GM10266 (cell line): ENCODE data around the gene ATP8A2.
"Not testable (repeated sequence)": the region's sequence is repeated elsewhere in the genome, so short reads cannot be mapped to it uniquely, and the experiment has no call there.

ENCODE experiments used
- DNase-seq: peaks from one replicate; pipeline ENCODE4 v3.0.0; 2012; ENCODE audit errors: extremely low spot score
- CTCF ChIP-seq: IDR thresholded peaks from 2 replicates; pipeline ENCODE4 v1.5.1; 2012; ENCODE audit warnings: mild to moderate bottlenecking, low read depth; ENCODE audit not compliant: control insufficient read depth, insufficient read depth; ENCODE audit errors: missing control alignments

ATP8A2 gene

GRCh38 chr13:25803641-25804040, 431.9 kb downstream of the ATP8A2 start:
- TF ChIP-seq CTCF = no peak
- DNase-seq = no peak

GRCh38 chr13:25806264-25806974, 434.6 kb downstream of the ATP8A2 start:
- DNase-seq = no peak
- no peak for TF ChIP-seq CTCF

GRCh38 chr13:25807562-25807961, 435.8 kb downstream of the ATP8A2 start:
- no peak for TF ChIP-seq CTCF
- DNase-seq = no peak

GRCh38 chr13:25811506-25811905, 439.7 kb downstream of the ATP8A2 start:
- no peak for TF ChIP-seq CTCF
- DNase-seq = no peak

- no peak for TF ChIP-seq CTCF
- DNase-seq = no peak
Observed at GRCh38 chr13:25816239-25816638, 444.5 kb downstream of the ATP8A2 start.

GRCh38 chr13:25819856-25820530, 448.2 kb downstream of the ATP8A2 start:
- TF ChIP-seq CTCF = no peak
- DNase-seq = no peak

GRCh38 chr13:25821776-25822175, 450.0 kb downstream of the ATP8A2 start:
- DNase-seq = no peak
- no peak for TF ChIP-seq CTCF

GRCh38 chr13:25827221-25827620, 455.4 kb downstream of the ATP8A2 start:
- DNase-seq = not testable (repeated sequence)
